Measurements from ENCODE around the gene ALDH8A1. TPM values are rescaled to one million over a fixed set of nuclear protein-coding genes. Genes with fewer than 3 reads are reported as not detected.

The ALDH8A1 gene
- polyA plus RNA-seq, 1 of the 3 experiments (the other 2 are of a cell fraction), result 0.25 TPM

GRCh38 chr6:134956032-134956431 lies 6.1 kb upstream of the ALDH8A1 start:
- Histone ChIP-seq H3F3A (replicated peaks; ENCODE audit: insufficient read depth) (no peaks in the 10 kb centered on the region), H3K4me3 (ENCODE audit: low read depth in 2 of 2, low read length in 1 of 2) (no peak overlapping the region), H3K9me2 (no peaks in the 10 kb centered on the region), H3K4me1 (ENCODE audit: control insufficient read depth in 1 of 2, insufficient read depth in 2 of 2, low read depth in 1 of 2, low read length in 1 of 2) (no peaks in the 10 kb centered on the region), H3K79me2 (ENCODE audit: insufficient read depth) (no peaks in the 10 kb centered on the region), H3K4me2 (no peak overlapping the region), H4K20me1 (ENCODE audit: insufficient read depth) (no peaks in the 10 kb centered on the region), H3K27me3 (ENCODE audit: insufficient read depth) (no peaks in the 10 kb centered on the region), H3K27ac (ENCODE audit: low read depth in 2 of 2, low read length in 1 of 2) (no peak overlapping the region), H3K9ac (no peak overlapping the region), H3K9me3 (peaks cover 18% of the 10 kb centered on the region; the same call in 1 of the 2 replicates), H2AFZ (ENCODE audit: low read depth) (no peak overlapping the region), H3K36me3 (replicated peaks in 1 of 2; ENCODE audit: control insufficient read depth in 1 of 2, insufficient read depth in 2 of 2, low read length in 1 of 2) (peaks cover 9 to 30% of the 10 kb centered on the region in 2 experiments)
- POLR2A ChIA-PET, result no interaction called here
- TF ChIP-seq MXI1 (IDR thresholded peaks at IDR 0.05; ENCODE audit: low read depth, low read length), result no peak
- no peak for TF ChIP-seq FOXJ3 (CRISPR knock-in tag; IDR thresholded peaks at IDR 0.05)
- TF ChIP-seq IRF3 (IDR thresholded peaks at IDR 0.05; ENCODE audit: low read depth, low read length), result no peak
- TF ChIP-seq JUND (IDR thresholded peaks at IDR 0.05), result no peak
- CTCF ChIA-PET, result no interaction called here
- 94% methylated on average over 5 of the region's 5 CpGs for WGBS (ENCODE audit: low lambda C conversion rate)
- DNase-seq, result no peak

- no peak for DNase-seq
- Histone ChIP-seq H4K20me1 (ENCODE audit: insufficient read depth) (no peaks in the 10 kb centered on the region), H3K9me3 (0 out of 2 replicates have a peak, but pooled peaks cover 6% of the 10 kb centered on the region), H3K27me3 (ENCODE audit: insufficient read depth) (no peaks in the 10 kb centered on the region), H3K27ac (ENCODE audit: low read depth in 2 of 2, low read length in 1 of 2) (no peak overlapping the region), H3K4me3 (ENCODE audit: low read depth in 2 of 2, low read length in 1 of 2) (no peak overlapping the region), H3K9ac (no peak overlapping the region), H3K79me2 (ENCODE audit: insufficient read depth) (no peaks in the 10 kb centered on the region), H3K4me1 (ENCODE audit: control insufficient read depth in 1 of 2, insufficient read depth in 2 of 2, low read depth in 1 of 2, low read length in 1 of 2) (peaks cover 0 to 3% of the 10 kb centered on the region in 2 experiments; a peak in 1 of 4 replicates), H3F3A (replicated peaks; ENCODE audit: insufficient read depth) (no peaks in the 10 kb centered on the region), H3K9me2 (no peaks in the 10 kb centered on the region), H3K4me2 (no peak overlapping the region), H2AFZ (ENCODE audit: low read depth) (no peak overlapping the region), H3K36me3 (replicated peaks in 1 of 2; ENCODE audit: control insufficient read depth in 1 of 2, insufficient read depth in 2 of 2, low read length in 1 of 2) (peaks cover 6 to 16% of the 10 kb centered on the region in 2 experiments)
- ChIA-PET POLR2A (no interaction called here), CTCF (no interaction called here)
- WGBS (ENCODE audit: low lambda C conversion rate), result 88% methylated on average over 4 of the region's 4 CpGs
- no peak for TF ChIP-seq USF2 (IDR thresholded peaks at IDR 0.05; ENCODE audit: borderline replicate concordance, low read depth, low read length)
- TF ChIP-seq GATA2 (CRISPR knock-in tag; IDR thresholded peaks at IDR 0.05), result no peak
- TF ChIP-seq MEF2A (IDR thresholded peaks at IDR 0.05; ENCODE audit: borderline replicate concordance, low read depth), result no peak
- no peak for TF ChIP-seq ZBTB33 (IDR thresholded peaks at IDR 0.05; ENCODE audit: borderline replicate concordance, low read depth)
- no peak for TF ChIP-seq FOSL2 (IDR thresholded peaks at IDR 0.05; ENCODE audit: borderline replicate concordance, low read depth)
- no peak for TF ChIP-seq CTCF (IDR thresholded peaks at IDR 0.05)
- TF ChIP-seq SIN3A (IDR thresholded peaks at IDR 0.05; ENCODE audit: borderline replicate concordance, low read depth, low read length), result no peak
- no peak for TF ChIP-seq RFX5 (IDR thresholded peaks at IDR 0.05; ENCODE audit: low read length)
- no peak for TF ChIP-seq RXRA (IDR thresholded peaks at IDR 0.05; ENCODE audit: borderline replicate concordance, low read depth)
- no peak for TF ChIP-seq FOXM1 (IDR thresholded peaks at IDR 0.05; ENCODE audit: low read depth)
- TF ChIP-seq SMC3 (IDR thresholded peaks at IDR 0.05; ENCODE audit: low read depth, low read length), result no peak
- TF ChIP-seq RCOR1 (IDR thresholded peaks at IDR 0.05; ENCODE audit: low read length), result no peak
- TF ChIP-seq EP300 (IDR thresholded peaks at IDR 0.05; ENCODE audit: borderline replicate concordance in 1 of 2, low read depth in 1 of 2, low read length in 1 of 2), result no peak
- no peak for TF ChIP-seq ELF1 (IDR thresholded peaks at IDR 0.05)
- no peak for TF ChIP-seq NRF1 (IDR thresholded peaks at IDR 0.05; ENCODE audit: low read depth, low read length)
- no peak for TF ChIP-seq POLR2AphosphoS5 (IDR thresholded peaks at IDR 0.05; ENCODE audit: low read depth, low read length)
- no peak for TF ChIP-seq MXI1 (IDR thresholded peaks at IDR 0.05; ENCODE audit: low read depth, low read length)
- no peak for TF ChIP-seq TAF1 (IDR thresholded peaks at IDR 0.05; ENCODE audit: borderline replicate concordance, low read depth, low read length)
- no peak for TF ChIP-seq MAX (IDR thresholded peaks at IDR 0.05; ENCODE audit: low read depth)
- TF ChIP-seq GABPA (IDR thresholded peaks at IDR 0.05; ENCODE audit: low read depth), result no peak
Measured at GRCh38 chr6:134954272-134955000, 4.5 kb upstream of the ALDH8A1 start.
